ENCODE data around the gene ITM2C. TPM values are rescaled to one million over a fixed set of nuclear protein-coding genes. Genes with fewer than 3 reads are reported as not detected.

Gene ITM2C
- total and polyA plus RNA-seq, 9 of the 15 experiments (the other 6 are each of a cell fraction or from before 2014, with no cell fraction given) = 0.49 to 58.8 (median 21.5) TPM

DNA sequence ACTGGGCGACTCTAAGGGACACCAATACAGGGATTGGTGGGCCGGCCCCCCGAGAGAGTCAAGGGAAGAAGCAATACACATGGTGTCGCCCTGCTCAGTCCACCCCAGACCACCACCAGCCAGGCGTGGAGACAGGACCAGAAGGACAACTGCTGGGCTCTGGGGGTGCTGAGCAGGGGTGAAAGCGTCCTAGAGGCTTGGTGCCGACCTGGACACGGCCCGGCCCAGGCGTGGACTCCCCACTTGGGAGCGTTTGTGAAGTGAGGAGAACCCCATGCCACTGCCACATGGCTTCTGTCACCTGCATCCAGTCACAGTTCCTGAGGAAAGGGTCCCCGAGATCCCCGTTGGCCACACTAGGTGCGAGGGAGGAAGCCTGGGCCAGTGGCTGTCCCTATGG, 35.4 kb upstream of the ITM2C start:
- no peak for ATAC-seq
- no peak overlapping the region for H3K4me2 ChIP-seq (ENCODE audit: insufficient read depth, low read length)
- H3K27ac ChIP-seq (ENCODE audit: extremely low read depth, low read depth, low read length) = no peak overlapping the region
- H3K9me1 ChIP-seq (ENCODE audit: control insufficient read depth, insufficient read depth, low read length) = no peaks in the 10 kb centered on the region
- CTCF ChIA-PET (ENCODE audit: low intra/inter-chr PET ratio) = no interaction called here
- H3K27me3 ChIP-seq (ENCODE audit: control insufficient read depth in 2 of 2, insufficient read depth in 2 of 2, low read length in 2 of 2) = peaks cover 3 to 29% of the 10 kb centered on the region in 2 experiments; a peak in 2 of 5 replicates
- 28% methylated on average over 14 of the region's 14 CpGs for WGBS (ENCODE audit: insufficient coverage, low coverage, missing lambda C conversion rate)
- no peaks in the 10 kb centered on the region for H3K36me3 ChIP-seq (ENCODE audit: control insufficient read depth, insufficient read depth, low read length)
- H3K9ac ChIP-seq (ENCODE audit: insufficient read depth in 1 of 2, low read depth in 2 of 2, low read length in 2 of 2) = no peak overlapping the region
- H3K79me2 ChIP-seq (ENCODE audit: control insufficient read depth, insufficient read depth, low read length) = no peaks in the 10 kb centered on the region
- no peak overlapping the region for H2AFZ ChIP-seq (ENCODE audit: low read depth, low read length)
- DNase-seq (ENCODE audit: extremely low read depth in 1 of 4, low spot score in 3 of 4) = no peak
- in situ Hi-C loops (cut with MboI) (loop anchor here (10.0 kb wide), 1 partner anchor 156 kb away; no protein-coding TSS in a partner anchor), intact Hi-C loops (cut with micrococcal nuclease) (no loop called here)
- H3K9me3 ChIP-seq (replicated peaks; ENCODE audit: control insufficient read depth, insufficient read depth, low read depth, low read length) = no peaks in the 10 kb centered on the region
- BruUV-seq (replicated peaks) = no TSS peak
- POLR2A ChIA-PET = no interaction called here
- FAIRE-seq = no peak
- H3K4me3 ChIP-seq = no peak overlapping the region
- H4K20me1 ChIP-seq (replicated peaks; ENCODE audit: control insufficient read depth, insufficient read depth, low read length) = no peaks in the 10 kb centered on the region
- H3K4me1 ChIP-seq (replicated peaks in 1 of 2; ENCODE audit: control insufficient read depth in 2 of 2, insufficient read depth in 2 of 2, low read length in 2 of 2) = peaks cover 0 to 16% of the 10 kb centered on the region in 2 experiments; a peak in 3 of 5 replicates
- TF ChIP-seq NFE2L1 (tag; IDR thresholded peaks at IDR 0.05; ENCODE audit: borderline replicate concordance, low read depth) (no peak), MED1 (CRISPR knock-in tag; IDR thresholded peaks at IDR 0.05; ENCODE audit: borderline replicate concordance) (no peak), PTBP1 (IDR thresholded peaks at IDR 0.05; ENCODE audit: low read depth, low read length) (no peak), ZNF384 (IDR thresholded peaks at IDR 0.05; ENCODE audit: low read depth, low read length) (no peak), POLR3G (IDR thresholded peaks at IDR 0.05; ENCODE audit: extremely low read depth, insufficient read length, insufficient replicate concordance) (no peak)
- TF ChIP-seq, protein P1, sequence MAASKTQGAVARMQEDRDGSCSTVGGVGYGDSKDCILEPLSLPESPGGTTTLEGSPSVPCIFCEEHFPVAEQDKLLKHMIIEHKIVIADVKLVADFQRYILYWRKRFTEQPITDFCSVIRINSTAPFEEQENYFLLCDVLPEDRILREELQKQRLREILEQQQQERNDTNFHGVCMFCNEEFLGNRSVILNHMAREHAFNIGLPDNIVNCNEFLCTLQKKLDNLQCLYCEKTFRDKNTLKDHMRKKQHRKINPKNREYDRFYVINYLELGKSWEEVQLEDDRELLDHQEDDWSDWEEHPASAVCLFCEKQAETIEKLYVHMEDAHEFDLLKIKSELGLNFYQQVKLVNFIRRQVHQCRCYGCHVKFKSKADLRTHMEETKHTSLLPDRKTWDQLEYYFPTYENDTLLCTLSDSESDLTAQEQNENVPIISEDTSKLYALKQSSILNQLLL (CRISPR knock-in tag; IDR thresholded peaks at IDR 0.05; ENCODE audit: borderline replicate concordance) = no peak
- TF ChIP-seq, protein P2, sequence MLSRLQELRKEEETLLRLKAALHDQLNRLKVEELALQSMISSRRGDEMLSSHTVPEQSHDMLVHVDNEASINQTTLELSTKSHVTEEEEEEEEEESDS (CRISPR knock-in tag; IDR thresholded peaks at IDR 0.05) = no peak
- TF ChIP-seq, protein P3, sequence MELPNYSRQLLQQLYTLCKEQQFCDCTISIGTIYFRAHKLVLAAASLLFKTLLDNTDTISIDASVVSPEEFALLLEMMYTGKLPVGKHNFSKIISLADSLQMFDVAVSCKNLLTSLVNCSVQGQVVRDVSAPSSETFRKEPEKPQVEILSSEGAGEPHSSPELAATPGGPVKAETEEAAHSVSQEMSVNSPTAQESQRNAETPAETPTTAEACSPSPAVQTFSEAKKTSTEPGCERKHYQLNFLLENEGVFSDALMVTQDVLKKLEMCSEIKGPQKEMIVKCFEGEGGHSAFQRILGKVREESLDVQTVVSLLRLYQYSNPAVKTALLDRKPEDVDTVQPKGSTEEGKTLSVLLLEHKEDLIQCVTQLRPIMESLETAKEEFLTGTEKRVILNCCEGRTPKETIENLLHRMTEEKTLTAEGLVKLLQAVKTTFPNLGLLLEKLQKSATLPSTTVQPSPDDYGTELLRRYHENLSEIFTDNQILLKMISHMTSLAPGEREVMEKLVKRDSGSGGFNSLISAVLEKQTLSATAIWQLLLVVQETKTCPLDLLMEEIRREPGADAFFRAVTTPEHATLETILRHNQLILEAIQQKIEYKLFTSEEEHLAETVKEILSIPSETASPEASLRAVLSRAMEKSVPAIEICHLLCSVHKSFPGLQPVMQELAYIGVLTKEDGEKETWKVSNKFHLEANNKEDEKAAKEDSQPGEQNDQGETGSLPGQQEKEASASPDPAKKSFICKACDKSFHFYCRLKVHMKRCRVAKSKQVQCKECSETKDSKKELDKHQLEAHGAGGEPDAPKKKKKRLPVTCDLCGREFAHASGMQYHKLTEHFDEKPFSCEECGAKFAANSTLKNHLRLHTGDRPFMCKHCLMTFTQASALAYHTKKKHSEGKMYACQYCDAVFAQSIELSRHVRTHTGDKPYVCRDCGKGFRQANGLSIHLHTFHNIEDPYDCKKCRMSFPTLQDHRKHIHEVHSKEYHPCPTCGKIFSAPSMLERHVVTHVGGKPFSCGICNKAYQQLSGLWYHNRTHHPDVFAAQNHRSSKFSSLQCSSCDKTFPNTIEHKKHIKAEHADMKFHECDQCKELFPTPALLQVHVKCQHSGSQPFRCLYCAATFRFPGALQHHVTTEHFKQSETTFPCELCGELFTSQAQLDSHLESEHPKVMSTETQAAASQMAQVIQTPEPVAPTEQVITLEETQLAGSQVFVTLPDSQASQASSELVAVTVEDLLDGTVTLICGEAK (IDR thresholded peaks at IDR 0.05) = no peak
- TF ChIP-seq, protein P3 (CRISPR knock-in tag; IDR thresholded peaks at IDR 0.05) = no peak
